Muscle of back (tissue), 13 donors: Measurements from ENCODE around the gene TNIP2. TPM values are rescaled to one million over a fixed set of nuclear protein-coding genes. Genes with fewer than 3 reads are reported as not detected.
A peak's percentile ranks its signal among the peaks of the same experiment; 100 is the strongest.

ENCODE experiments used
- DNase-seq, 3 donors: peaks; one replicate each; pipeline versions ENCODE4 v3.0.0 to v3.0.0-alpha.2; 2013
- long read RNA-seq, 9 donors: transcript quantifications; one replicate each; lab custom pipeline, GENCODE V29; 2026
- polyA plus RNA-seq, 10 donors: library from polyadenylated mRNA; unstranded; fragments of 120-200 nt; gene quantifications; one replicate each; pipeline ENCODE4 v1.2.1, GENCODE V29; 2013; ENCODE audit not compliant: insufficient read length in 10 of 10

Gene TNIP2, protein sequence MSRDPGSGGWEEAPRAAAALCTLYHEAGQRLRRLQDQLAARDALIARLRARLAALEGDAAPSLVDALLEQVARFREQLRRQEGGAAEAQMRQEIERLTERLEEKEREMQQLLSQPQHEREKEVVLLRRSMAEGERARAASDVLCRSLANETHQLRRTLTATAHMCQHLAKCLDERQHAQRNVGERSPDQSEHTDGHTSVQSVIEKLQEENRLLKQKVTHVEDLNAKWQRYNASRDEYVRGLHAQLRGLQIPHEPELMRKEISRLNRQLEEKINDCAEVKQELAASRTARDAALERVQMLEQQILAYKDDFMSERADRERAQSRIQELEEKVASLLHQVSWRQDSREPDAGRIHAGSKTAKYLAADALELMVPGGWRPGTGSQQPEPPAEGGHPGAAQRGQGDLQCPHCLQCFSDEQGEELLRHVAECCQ
- 10 to 100 TPM; 10.9 to 20.7 (median 14.0) TPM for polyA plus RNA-seq
- long read RNA-seq, donor 1, partial matches to known transcripts = 0 of 4 reads
- long read RNA-seq, donor 1, other reads (novel, unspliced or antisense) = 0 of 4 reads
- long read RNA-seq, donor 2, partial matches to known transcripts = 0 of 4 reads
- long read RNA-seq, donor 2, other reads (novel, unspliced or antisense) = 0 of 4 reads
- long read RNA-seq, donor 3 = 0 reads
- long read RNA-seq, donor 4, partial matches to known transcripts = 0 of 3 reads
- long read RNA-seq, donor 4, other reads (novel, unspliced or antisense) = 0 of 3 reads
- long read RNA-seq, donor 5, transcript TNIP2-201 (6 exons, 1,974 nt) = major isoform, 6 of 7 reads
- long read RNA-seq, donor 5, partial matches to known transcripts = 0 of 7 reads
- long read RNA-seq, donor 5, other reads (novel, unspliced or antisense) = 0 of 7 reads
- long read RNA-seq, donor 6, partial matches to known transcripts = 0 of 6 reads
- long read RNA-seq, donor 6, other reads (novel, unspliced or antisense) = 0 of 6 reads
- long read RNA-seq, donor 7, transcript TNIP2-201 (6 exons, 1,974 nt) = major isoform, 7 of 7 reads
- long read RNA-seq, donor 7, partial matches to known transcripts = 0 of 7 reads
- long read RNA-seq, donor 7, other reads (novel, unspliced or antisense) = 0 of 7 reads
- long read RNA-seq, donor 8, partial matches to known transcripts = 9 of 10 reads
- long read RNA-seq, donor 8, other reads (novel, unspliced or antisense) = 0 of 10 reads
- long read RNA-seq, donor 9, partial matches to known transcripts = 0 of 1 reads
- long read RNA-seq, donor 9, other reads (novel, unspliced or antisense) = 0 of 1 reads

DNA sequence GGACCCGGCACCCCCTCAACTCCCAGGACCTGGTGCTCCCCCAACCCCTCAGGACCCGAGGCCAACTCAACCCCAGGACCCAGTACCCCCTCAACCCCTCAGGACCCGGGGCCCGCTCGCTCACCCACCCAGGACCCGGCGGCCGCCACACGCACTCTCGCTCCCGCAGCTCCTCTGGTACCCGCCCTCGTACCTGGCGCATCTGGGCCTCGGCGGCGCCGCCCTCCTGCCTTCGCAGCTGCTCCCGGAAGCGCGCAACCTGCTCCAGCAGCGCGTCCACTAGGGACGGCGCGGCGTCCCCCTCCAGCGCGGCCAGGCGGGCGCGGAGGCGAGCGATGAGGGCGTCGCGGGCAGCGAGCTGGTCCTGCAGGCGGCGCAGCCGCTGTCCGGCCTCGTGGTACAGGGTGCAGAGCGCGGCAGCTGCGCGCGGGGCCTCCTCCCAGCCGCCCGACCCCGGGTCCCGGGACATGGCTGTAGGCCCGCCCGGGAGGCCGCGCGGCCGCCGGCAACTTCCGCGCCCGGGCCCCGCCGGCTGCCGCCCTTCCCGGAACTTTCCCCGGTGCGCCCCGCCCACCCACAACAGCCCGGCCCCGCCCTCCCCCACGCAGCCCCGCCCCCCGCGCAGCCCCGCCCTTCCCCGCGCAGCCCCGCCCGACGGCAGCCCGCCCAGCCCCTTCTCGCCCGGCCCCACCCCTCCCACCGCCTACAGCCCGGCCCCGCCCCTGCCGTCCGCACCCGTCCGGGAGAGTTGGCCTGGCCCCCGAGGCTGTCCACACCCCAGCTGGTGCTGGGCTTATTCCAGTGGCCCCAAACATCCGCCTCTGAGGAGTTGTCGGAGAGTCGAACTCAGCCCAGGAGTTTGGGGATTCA, at the start of gene TNIP2:
TNIP2 (minus strand) TSS at position 516 of the 870 bp plus-strand sequence; CDS start at position 469, 47 bp downstream.
- peak; percentile 62 to 87 (median 76) for DNase-seq

DNA sequence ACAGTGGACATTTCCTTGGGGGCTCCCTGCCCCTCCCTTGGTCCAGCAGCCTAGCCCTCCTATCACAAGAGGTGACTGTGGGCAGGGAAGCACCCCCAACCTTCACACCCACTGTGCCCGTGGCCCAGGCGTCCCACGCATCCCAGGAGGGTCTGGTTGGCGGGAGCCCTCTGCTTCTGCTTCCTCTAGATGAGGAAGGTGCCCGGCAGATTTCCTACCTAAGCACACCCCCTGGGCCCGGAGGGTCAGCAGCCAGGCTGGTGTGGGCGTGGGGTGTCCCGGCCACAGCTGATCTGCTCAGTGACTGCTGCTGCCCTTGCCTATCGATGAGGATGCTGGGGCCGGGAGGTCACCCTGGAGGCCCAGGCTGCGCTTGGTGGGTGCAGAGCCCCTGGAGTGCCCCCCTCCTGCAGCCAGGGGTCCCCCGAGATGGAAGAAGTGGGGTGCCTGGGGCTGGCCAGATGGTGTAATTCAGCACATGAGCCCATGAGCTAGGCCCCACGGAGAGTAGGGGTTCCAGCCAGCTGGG, 48.9 kb upstream of the TNIP2 start:
- no peak for DNase-seq

DNA sequence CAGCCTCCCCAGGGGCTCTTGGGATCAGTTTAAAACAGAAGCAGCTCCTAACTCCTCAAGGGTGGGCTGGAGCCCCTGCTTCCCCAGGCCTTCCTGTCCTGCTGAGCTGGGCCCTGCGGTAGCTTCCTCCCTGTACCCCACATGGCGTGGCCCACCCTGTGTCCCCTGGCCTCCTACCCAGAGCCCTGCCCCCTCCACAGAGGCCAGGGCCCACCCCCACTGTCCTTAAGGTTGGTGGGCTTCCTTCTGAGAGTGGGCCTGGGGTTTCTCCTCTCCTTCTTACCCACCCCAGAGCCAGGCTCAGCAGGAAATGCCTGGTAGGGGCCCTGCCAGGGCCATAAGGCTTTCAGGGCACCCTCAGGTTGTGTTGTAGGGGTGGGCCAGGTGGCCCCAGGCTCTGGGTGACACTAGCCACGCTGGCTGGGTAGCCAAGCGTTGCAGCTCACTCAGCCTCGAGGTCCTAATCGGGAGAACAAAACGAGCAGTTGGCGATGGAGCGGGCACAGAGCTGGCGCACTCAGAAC, 48.4 kb upstream of the TNIP2 start:
- no peak for DNase-seq

DNA sequence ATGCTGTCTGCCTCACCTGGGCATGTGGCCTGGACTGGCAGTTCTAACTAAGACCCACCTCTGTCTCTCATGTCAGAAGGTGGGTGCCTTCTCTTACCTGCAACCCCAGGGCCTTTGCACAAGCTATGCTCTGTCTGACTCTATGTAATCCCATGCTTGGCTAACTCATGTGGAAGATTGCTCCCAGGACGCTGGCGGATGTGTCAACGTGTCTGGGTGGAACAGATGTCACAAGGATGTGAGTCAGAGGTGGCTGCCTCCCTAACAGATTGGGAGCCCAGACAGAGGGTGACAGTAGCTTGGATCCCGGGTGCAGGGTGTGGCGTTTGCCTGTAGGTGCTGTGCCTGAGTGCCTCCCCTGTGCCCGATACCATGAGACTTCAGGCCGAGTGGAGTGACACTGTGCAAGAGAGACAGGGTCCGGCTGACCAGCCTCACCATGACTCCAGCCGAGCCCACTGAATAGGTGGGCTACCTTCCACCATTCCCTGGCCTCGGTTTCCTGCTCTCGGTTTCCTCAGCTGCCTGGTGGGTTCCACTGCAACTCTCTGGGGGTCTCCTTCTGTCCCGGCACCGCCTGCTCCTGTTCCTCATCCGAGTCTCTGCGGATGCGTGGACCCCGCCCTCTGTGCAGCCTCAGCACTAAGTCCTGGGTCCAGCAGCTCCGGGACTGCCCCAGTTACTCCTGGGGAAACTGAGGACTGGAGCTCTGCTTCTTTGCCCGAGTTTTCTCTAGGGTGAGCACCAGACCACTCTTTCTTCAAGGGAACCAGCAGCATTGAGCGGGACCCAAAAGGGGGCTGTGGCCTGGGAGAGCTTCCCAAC, 47.7 kb upstream of the TNIP2 start:
- DNase-seq = no peak

DNA sequence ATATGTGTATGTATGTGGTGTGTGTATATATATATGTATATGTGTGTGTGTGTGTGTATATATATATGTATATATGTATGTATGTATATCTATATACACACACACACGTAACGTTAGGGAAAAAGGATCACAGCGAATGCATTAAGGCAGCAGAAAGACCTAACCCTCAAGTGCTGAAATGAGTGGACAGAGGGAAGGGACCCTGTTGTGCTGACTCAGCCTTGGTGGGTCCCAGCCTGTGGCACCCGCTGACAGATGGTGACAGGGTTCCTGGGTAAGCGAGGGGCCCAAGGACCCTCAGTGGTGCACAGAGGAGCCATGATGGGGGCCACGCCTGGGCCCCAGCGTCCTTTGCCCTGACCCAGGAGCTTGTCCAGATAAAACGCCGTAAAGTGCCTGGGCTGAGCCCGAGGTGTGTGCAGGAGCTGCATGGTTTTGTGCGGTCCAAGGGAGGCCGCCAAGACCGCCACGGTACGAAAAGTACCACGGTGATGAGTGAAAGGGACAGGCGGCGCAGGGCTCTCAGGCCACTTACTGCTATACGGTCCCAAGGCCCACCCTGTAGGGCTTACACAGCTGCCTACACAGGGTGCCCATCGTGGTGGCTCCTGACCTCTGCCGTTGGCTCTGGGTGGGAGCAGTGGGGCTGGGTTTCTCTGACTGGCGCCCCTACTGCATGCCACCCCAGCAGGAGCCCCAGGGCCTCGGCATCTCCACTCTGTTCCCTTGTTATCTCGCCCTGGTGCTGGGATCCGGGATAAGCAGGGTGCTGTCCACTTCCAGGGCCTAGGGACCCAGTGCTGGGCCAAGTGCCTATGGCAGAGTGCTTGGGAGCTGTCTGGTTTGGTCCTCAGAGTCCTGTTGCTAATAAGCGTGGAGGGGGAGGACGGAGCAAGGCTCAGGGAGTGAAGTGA, 46.7 kb upstream of the TNIP2 start:
- no peak for DNase-seq

DNA sequence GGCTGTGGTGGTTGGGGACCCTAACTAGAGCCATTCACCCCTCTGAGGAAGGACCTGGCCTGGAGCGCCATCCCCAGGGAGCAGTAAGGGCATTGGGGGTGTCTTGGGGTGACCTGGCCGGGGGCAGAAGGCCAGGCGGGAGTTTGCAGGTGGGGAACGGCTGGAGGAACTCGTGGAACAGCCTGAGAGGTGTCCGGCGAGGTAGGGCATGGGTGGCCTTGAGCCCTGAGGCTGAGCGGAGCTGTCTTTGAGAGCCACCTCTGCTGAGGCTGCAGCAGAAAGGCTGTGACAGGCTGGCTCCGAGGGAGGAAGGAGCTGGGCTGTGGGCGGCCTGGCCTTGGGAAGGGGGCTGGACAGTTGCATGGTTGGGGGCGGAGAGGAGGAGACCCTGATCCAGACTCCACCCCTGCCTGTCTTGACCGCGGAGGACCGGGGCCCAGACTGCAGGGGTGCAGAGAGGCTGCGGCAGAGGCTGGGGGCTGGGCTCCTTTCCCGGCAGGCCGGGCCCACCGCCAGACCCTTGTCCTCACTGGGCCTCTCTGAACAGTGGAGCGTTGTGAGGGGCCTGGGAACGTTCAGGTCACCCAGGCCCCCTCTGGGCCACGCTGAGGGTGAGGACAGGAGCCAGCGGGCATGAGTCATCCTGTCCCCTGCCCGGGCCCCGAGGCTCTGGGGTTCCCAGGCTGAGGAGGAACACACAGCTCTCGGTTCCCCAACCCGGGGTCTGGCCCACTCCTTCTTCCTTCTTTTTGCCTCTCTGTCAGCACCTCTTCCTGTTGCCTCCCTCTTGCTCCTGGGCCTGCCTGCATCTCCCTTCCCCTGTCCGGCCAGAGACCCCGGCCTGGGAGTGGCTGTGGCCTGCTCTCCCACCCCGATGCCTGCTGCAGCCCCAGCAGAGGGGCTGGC, 44.8 kb upstream of the TNIP2 start:
- DNase-seq = peak; percentile 73 to 96 (median 90)

DNA sequence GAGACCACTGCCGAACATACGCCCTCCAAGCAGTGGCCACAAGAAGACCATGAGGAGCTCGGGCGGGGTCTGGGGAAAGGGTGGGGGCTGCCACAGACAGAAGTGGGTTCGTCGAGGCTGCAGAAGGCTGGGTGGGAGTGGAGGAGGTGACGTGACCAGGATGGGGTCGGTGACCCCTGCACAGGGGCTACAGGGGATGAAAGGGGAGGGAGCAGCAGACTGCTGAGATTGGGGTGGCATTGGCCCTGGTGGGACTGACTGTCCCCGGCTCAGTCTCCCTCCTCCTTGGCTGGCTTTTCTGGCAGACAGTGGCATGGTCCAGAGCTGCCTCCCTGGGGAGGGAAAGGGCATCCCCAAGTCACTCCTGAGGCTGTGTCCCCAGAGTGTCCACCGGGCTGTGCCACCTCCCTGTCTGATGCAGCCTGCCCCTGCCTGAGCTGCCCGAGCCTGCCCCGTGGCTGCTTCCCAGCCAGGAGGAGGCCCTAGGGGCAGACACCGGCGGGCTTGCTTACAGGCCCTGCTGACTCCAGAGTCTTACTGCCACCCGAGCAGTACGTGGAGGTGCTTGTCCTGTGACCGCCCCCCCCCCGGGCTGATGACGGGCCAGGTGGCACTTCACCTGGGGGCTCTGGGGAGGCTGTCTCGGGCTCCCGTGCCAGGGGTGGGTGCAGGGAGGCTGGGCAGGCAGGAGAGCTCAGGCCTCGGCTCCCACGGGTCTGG, 44.0 kb upstream of the TNIP2 start:
- peak in 1 of 3 donors; percentile 27 for DNase-seq

DNA sequence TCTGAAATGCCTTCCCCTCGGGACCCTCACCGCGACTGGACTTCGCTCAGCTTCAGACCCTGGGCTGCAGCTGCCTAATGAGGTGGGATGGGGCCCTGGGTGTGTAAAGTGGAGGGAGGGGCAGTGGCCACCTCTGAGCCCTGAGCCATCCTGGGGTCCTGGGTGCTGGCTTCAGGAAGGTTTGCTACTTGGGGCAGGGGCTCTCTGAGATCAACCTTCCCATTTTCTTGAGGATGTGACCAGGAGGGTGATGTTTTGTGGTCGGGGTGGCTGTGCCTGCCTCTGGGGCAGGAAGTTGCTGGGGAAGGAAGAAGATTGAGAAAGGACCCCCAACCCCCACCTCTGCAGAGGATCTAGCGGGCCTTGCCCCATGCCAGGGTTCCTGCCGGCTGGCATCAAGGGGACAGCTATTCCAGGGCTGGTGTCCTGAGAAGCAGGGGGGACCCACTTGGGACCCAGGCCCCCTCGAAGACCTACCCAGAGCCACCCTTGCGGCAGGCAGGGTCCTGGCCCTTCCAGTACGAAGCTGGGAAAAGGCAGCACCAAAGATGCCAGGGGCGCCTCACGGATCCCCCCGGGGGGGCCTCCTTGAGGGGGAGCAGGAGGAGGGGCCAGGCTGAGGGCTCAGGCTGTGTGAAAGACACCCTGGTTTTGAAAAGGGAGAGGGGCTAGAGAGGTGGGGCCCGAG, 43.2 kb upstream of the TNIP2 start:
- peak in 1 of 3 donors; percentile 19 for DNase-seq

DNA sequence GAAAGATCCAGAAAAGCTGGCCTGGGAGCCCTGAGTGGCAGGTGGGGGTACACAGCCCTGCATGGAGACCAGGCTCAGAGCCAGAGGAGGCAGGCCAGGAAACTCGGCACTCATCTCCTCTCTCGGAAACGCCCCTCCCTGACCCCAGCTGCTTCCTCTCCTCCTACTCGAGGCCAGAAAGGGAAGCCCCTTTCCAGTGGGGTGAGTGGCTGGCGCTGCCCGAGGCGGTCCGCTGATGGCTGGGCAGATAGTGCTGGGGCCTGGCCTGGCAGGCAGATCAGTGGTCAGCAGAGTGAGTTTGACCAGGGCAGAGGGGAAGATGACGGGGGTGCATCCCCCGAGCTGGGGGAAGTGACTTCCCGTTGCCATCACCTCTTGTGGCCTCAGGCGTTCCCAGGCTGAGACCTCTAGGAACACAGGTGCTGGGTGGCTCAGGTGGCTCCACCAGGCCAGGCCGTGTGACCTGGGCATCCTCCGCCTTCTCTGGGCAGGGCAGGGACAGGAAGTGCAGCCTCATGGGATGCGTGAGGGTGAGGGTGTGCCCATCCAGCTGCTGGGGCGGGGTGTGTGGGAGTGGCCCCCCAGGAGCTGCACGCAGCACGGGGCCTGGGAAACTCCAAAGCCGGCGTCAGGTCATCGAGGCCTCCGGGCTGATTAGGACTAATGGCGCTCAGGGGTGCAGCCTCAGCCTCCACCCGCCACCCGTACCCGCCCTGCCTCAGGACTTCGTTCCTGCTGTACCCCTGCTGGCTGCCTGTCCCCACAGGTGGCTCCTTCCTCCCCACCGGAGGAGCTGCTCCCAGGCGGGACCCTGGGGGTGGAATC, 42.5 kb upstream of the TNIP2 start:
- DNase-seq = peak in 2 of 3 donors; percentile 75 to 89

DNA sequence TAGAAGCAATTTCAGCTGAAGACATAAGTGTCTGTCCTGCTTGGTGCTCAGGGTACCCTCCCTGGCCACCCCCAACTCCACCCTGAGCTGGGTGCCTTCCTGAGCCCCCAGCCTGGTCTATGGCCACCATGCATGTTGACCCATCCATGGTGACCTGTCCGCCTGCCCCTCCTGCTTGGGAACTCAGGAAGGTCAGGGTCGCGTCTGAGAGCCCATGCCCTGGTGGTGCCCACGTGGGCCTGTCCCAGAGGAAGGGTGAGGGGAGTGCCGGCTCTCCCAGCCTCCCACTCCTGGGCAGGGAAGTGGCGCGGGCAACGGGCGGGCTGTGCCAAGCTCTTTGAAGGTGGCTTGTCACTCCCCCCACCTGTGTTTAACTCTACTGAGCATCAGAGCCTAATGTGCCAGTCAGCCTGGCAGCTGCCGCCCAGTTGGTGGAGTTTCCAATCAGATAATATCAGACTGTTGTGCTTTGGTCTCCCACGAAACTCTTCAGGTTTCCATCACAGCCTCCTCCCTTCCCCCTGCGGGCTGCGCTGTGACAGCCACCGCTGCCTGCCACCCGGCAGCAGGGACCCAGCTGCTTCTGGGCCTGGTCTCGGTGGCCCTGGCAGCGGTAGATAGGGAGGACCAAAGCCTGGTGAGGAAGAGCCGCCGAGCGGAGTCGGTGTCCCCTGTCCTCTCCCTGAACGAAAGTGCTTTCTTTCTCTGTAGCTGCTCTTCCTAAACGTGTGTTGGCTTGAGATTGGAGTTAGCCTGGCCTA, 41.6 kb upstream of the TNIP2 start:
- DNase-seq = peak in 1 of 3 donors; percentile 4

DNA sequence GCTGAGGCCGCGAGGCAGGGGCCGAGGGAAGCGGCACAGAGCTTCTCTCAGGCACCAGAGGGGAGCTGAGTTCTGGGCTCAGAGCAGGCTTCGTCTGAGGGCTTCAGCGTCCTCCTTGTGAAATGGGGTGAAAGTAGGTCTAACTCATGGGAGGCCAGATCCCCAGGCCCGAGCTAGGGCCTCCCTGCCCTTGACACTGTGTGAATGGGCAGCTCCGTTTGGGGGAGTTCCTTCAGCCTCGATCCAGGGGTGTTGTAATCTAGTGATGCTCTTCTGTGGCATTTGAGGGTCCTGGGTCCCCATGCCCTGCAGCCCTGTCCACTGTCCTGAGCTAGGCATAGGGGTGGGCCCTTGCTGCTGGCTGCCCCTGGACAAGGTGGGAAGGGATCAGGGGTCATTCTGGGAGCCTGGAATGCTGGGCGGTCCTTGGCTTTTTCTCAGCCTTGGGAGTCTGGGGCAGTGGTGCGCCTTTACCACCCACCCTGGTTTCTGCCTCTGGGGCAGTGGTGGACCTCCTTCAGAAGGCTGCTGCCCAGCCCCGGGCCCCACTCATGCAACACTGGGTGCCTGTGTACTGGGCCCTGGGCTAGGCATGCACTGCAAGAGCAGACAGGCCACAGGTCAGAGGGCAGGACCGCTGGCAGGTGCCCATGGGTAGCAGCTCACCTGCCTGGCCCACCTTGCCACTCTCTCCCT, 40.9 kb upstream of the TNIP2 start:
- DNase-seq = peak in 1 of 3 donors; percentile 1

DNA sequence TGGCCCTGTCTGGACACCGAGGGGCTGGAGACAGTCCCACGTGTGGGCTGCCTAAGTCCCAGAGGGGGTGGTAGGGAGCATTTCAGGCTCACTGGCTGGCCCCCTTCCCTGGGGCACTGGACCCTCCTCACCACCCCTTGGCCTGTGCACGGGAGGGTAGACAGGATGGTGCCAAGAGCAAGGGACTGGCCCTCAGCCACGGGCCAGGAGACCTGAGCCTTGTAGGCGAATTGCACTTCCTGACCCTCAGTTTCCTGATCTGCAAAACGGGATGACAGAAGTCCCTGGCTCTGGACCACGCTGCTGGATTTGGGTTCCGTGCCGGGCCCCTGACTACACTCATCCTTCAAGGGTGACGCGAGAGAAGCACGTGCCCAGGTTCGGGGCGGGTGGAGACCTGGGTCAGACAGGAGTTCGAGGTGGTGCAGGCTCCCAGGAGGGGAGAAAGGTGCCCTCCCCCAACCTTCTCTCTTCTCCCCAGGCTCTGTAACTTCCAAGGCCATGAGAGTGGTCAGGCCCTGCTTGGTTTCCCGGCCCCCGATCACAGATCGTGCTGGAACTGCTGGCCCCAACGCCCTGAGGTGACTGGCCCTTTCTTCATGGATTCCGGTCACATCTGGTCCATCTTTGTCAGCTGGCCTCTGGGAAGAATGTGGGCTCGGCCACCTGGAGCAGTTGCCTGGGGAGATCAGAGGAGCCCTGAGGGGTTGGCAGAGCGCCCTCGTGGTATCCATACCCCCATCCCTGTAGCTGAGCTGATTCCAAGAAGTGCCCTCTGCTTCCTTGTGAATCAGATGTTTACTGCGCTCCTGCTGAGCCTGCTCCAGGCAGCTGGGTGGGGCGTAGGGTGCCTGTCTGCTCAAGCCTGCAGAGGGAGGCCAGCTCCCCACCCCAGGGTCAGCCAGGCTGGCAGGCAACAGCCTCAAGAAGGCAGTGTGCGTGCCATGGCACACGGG, 40.0 kb upstream of the TNIP2 start:
- peak in 1 of 3 donors; percentile 23 for DNase-seq
